Lower lobe of right lung (tissue), 2 donors: Measurements from ENCODE around the gene SCN3A. TPM values are rescaled to one million over a fixed set of nuclear protein-coding genes. Genes with fewer than 3 reads are reported as not detected.

ENCODE experiments used
- ATAC-seq, 2 donors: fragments of 200-7000 bp; cut with Tn5 transposase; one replicate each; pipeline ENCODE4 v1.9.1; 2020 to 2022; ENCODE audit warnings: mild to moderate bottlenecking in 2 of 2, moderate library complexity in 2 of 2
- DNase-seq: peaks from one replicate; pipeline ENCODE4 v3.0.0-alpha.2; 2020
- H3K27ac ChIP-seq: fragments of 200-600 bp; one replicate; pipeline ENCODE4 v1.8.0; 2022
- H3K27me3 ChIP-seq: fragments of 200-600 bp; one replicate; pipeline ENCODE4 v1.8.0; 2022; ENCODE audit warnings: low read depth
- H3K36me3 ChIP-seq: fragments of 200-600 bp; one replicate; pipeline ENCODE4 v1.8.0; 2022; ENCODE audit warnings: mild to moderate bottlenecking
- H3K4me1 ChIP-seq: fragments of 200-600 bp; one replicate; pipeline ENCODE4 v1.8.0; 2022
- H3K4me3 ChIP-seq: fragments of 200-600 bp; one replicate; pipeline ENCODE4 v1.8.0; 2022; ENCODE audit warnings: mild to moderate bottlenecking
- H3K9me3 ChIP-seq: fragments of 200-600 bp; one replicate; pipeline ENCODE4 v1.8.0; 2022
- CTCF ChIP-seq: fragments of 200-600 bp; IDR thresholded peaks from one replicate; pipeline ENCODE4 v1.8.0; 2022; ENCODE audit warnings: antibody characterized with exemption, mild to moderate bottlenecking
- intact Hi-C: fragments of 100-400 bp; cut with DNase I; formaldehyde crosslinking; loops from one replicate; pipeline ENCODE4 v1.11.0; 2022
- total RNA-seq: library from RNA; stranded (reverse); fragmentation: NEBNext Ultra II Directional; extraction: Animal tissue kit (Norgen Biotek cat#: 25700); gene quantifications from one replicate; pipeline ENCODE4 v1.2.1, GENCODE V29; 2021
- donor health status: DM: no; HTN: yes; CAD: no; lungs with severe emphysema.

The SCN3A gene
- total RNA-seq, 1 donor from 2014 or later: 1.4 TPM

DNA sequence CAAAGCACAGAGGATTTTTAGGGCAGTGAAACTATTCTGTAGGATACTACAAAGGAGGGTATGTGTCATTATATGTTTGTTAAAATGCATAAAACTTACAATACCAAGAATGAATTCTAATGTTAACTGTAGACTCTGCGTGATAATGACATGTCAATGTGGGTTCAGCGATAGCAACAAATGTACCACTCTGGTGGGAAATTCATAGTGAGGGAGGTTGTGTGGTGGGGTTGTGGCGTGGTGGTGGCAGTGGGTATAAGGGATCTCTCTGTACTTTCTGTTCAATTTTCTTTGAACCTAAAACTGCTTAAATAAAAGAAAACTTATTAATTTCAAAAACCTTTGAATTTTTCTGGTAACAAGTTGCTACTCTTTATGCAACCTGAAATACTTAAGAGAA, 149.2 kb downstream of the SCN3A start:
- H3K27ac ChIP-seq: no peak overlapping the region
- DNase-seq (no peak), ATAC-seq (no peak)
- H3K36me3 ChIP-seq: no peaks in the 10 kb centered on the region
- H3K4me3 ChIP-seq: no peak overlapping the region
- intact Hi-C loops: no loop called here
- no peaks in the 10 kb centered on the region for H3K9me3 ChIP-seq
- no peaks in the 10 kb centered on the region for H3K4me1 ChIP-seq
- no peaks in the 10 kb centered on the region for H3K27me3 ChIP-seq
- no peak for TF ChIP-seq CTCF

GRCh38 chr2:165044505-165045303, 159.1 kb downstream of the SCN3A start:
- H3K27me3 ChIP-seq: no peaks in the 10 kb centered on the region
- no peaks in the 10 kb centered on the region for H3K9me3 ChIP-seq
- DNase-seq: no peak
- no peak for ATAC-seq
- intact Hi-C loops: no loop called here
- no peak overlapping the region for H3K27ac ChIP-seq
- H3K4me1 ChIP-seq: no peaks in the 10 kb centered on the region
- TF ChIP-seq CTCF: no peak
- no peak overlapping the region for H3K4me3 ChIP-seq
- H3K36me3 ChIP-seq: no peaks in the 10 kb centered on the region

Other genes starting within 250 kb of the SCN3A start
- gene SLC38A11, start 248.5 kb downstream of the SCN3A start, total RNA-seq: 0.44 TPM
- gene SCN2A, start 35.4 kb upstream of the SCN3A start, total RNA-seq: 0.35 TPM